NT2/D1 (cell line): ENCODE results near the gene ZNF804B.

ENCODE experiments used
- DNase-seq: peaks from one replicate; pipeline ENCODE4 v3.0.0-alpha.2; 2011; ENCODE audit warnings: low read depth, low spot score
- H3K27me3 ChIP-seq: 2 replicates; pipeline ENCODE4 v1.6.0; 2011; ENCODE audit warnings: mild to moderate bottlenecking; ENCODE audit not compliant: insufficient read length, insufficient read depth
- H3K36me3 ChIP-seq: 2 replicates; pipeline ENCODE4 v1.6.1; 2011; ENCODE audit warnings: mild to moderate bottlenecking, low read length, mixed read lengths; ENCODE audit not compliant: insufficient read depth, insufficient read length
- H3K4me1 ChIP-seq: 2 replicates; pipeline ENCODE4 v1.5.1; 2011; ENCODE audit not compliant: insufficient read depth, insufficient read length
- H3K4me3 ChIP-seq: 2 replicates; pipeline ENCODE4 v1.5.1; 2011; ENCODE audit warnings: low read depth; ENCODE audit not compliant: insufficient read length
- H3K9ac ChIP-seq: 2 replicates; pipeline ENCODE4 v1.6.0; 2011; ENCODE audit warnings: low read depth; ENCODE audit not compliant: insufficient read length
- H3K9me3 ChIP-seq: 2 replicates; pipeline ENCODE4 v1.5.1; 2011; ENCODE audit warnings: mild to moderate bottlenecking, low read length; ENCODE audit not compliant: insufficient read depth
- SUZ12 ChIP-seq: IDR thresholded peaks from 2 replicates; pipeline ENCODE4 v1.6.1; 2011; ENCODE audit not compliant: insufficient read length, insufficient read depth; ENCODE audit errors: extremely low read depth
- YY1 ChIP-seq: IDR thresholded peaks from 2 replicates; pipeline ENCODE4 v1.6.1; 2011; ENCODE audit not compliant: insufficient read length, insufficient read depth
- ZNF274 ChIP-seq: IDR thresholded peaks from 2 replicates; pipeline ENCODE4 v1.6.1; 2011; ENCODE audit warnings: mild to moderate bottlenecking, low read depth, low read length

ZNF804B gene

GRCh38 chr7:88835147-88835728, 75.7 kb downstream of the ZNF804B start:
- Histone ChIP-seq H3K4me1 (no peaks in the 10 kb centered on the region), H3K36me3 (no peaks in the 10 kb centered on the region), H3K9me3 (no peaks in the 10 kb centered on the region), H3K4me3 (no peak overlapping the region), H3K9ac (no peak overlapping the region), H3K27me3 (no peaks in the 10 kb centered on the region)
- TF ChIP-seq ZNF274: no peak
- no peak for TF ChIP-seq YY1
- TF ChIP-seq SUZ12: no peak
- peak; percentile 40 for DNase-seq

GRCh38 chr7:88842201-88842600, 82.7 kb downstream of the ZNF804B start:
- no peak overlapping the region for H3K4me3 ChIP-seq
- TF ChIP-seq ZNF274 (no peak), SUZ12 (no peak), YY1 (no peak)
- no peaks in the 10 kb centered on the region for H3K9me3 ChIP-seq
- H3K9ac ChIP-seq: no peak overlapping the region
- no peaks in the 10 kb centered on the region for H3K36me3 ChIP-seq
- no peaks in the 10 kb centered on the region for H3K4me1 ChIP-seq
- H3K27me3 ChIP-seq: no peaks in the 10 kb centered on the region
- no peak for DNase-seq

- no peaks in the 10 kb centered on the region for H3K9me3 ChIP-seq
- H3K27me3 ChIP-seq: no peaks in the 10 kb centered on the region
- no peaks in the 10 kb centered on the region for H3K4me1 ChIP-seq
- H3K9ac ChIP-seq: no peak overlapping the region
- no peaks in the 10 kb centered on the region for H3K36me3 ChIP-seq
- DNase-seq: no peak
- no peak overlapping the region for H3K4me3 ChIP-seq
- TF ChIP-seq YY1 (no peak), SUZ12 (no peak), ZNF274 (no peak)
These were observed 85.6 kb downstream of the ZNF804B start for GRCh38 chr7:88845091-88845490.

- H3K4me1 ChIP-seq: no peaks in the 10 kb centered on the region
- TF ChIP-seq SUZ12 (no peak), YY1 (no peak)
- no peaks in the 10 kb centered on the region for H3K9me3 ChIP-seq
- no peak overlapping the region for H3K9ac ChIP-seq
- DNase-seq: no peak
- H3K27me3 ChIP-seq: no peaks in the 10 kb centered on the region
- H3K4me3 ChIP-seq: no peak overlapping the region
- H3K36me3 ChIP-seq: no peaks in the 10 kb centered on the region
These were observed 91.7 kb downstream of the ZNF804B start for GRCh38 chr7:88851220-88851619.

- Histone ChIP-seq H3K27me3 (no peaks in the 10 kb centered on the region), H3K4me1 (no peaks in the 10 kb centered on the region), H3K9me3 (no peaks in the 10 kb centered on the region), H3K36me3 (no peaks in the 10 kb centered on the region), H3K4me3 (no peak overlapping the region), H3K9ac (no peak overlapping the region)
- no peak for TF ChIP-seq SUZ12
- no peak for TF ChIP-seq YY1
- TF ChIP-seq ZNF274: no peak
- DNase-seq: no peak
These were observed 99.8 kb downstream of the ZNF804B start for GRCh38 chr7:88859288-88859687.

GRCh38 chr7:88866265-88866863, 106.9 kb downstream of the ZNF804B start:
- Histone ChIP-seq H3K4me1 (no peaks in the 10 kb centered on the region), H3K36me3 (no peaks in the 10 kb centered on the region), H3K9me3 (no peaks in the 10 kb centered on the region), H3K27me3 (no peaks in the 10 kb centered on the region), H3K4me3 (no peak overlapping the region), H3K9ac (no peak overlapping the region)
- TF ChIP-seq SUZ12 (no peak), ZNF274 (no peak), YY1 (no peak)
- DNase-seq: no peak

- no peaks in the 10 kb centered on the region for H3K36me3 ChIP-seq
- TF ChIP-seq SUZ12 (no peak), YY1 (no peak), ZNF274 (no peak)
These were observed 107.7 kb downstream of the ZNF804B start for GRCh38 chr7:88867158-88867557.

GRCh38 chr7:88868456-88868855, 109.0 kb downstream of the ZNF804B start:
- no peaks in the 10 kb centered on the region for H3K27me3 ChIP-seq
- DNase-seq: no peak
- no peak overlapping the region for H3K9ac ChIP-seq
- H3K36me3 ChIP-seq: no peaks in the 10 kb centered on the region
- H3K9me3 ChIP-seq: no peaks in the 10 kb centered on the region
- H3K4me1 ChIP-seq: no peaks in the 10 kb centered on the region
- TF ChIP-seq ZNF274 (no peak), YY1 (no peak), SUZ12 (no peak)
- no peak overlapping the region for H3K4me3 ChIP-seq

More at GRCh38 chr7:88867158-88867557, 107.7 kb downstream of the ZNF804B start:
- no peaks in the 10 kb centered on the region for H3K27me3 ChIP-seq
- no peak overlapping the region for H3K9ac ChIP-seq
- no peak overlapping the region for H3K4me3 ChIP-seq
- H3K4me1 ChIP-seq: no peaks in the 10 kb centered on the region
- no peaks in the 10 kb centered on the region for H3K9me3 ChIP-seq
- DNase-seq: no peak
